Suprapubic skin (tissue), 3 donors: ENCODE measurements around the gene FADD.

Experiments
- CTCF ChIP-seq, 2 donors: fragments of 200-600 bp in 1 of 2; fragments of 450-650 bp in 1 of 2; sonication (generic) in 1 of 2; IDR thresholded peaks; one replicate each; pipeline ENCODE4 v1.5.1; 2016 to 2019; ENCODE audit warnings: antibody characterized with exemption in 2 of 2, mild to moderate bottlenecking in 1 of 2, moderate library complexity in 1 of 2
- EP300 ChIP-seq: sonication (generic); formaldehyde crosslinking; IDR thresholded peaks from one replicate; pipeline ENCODE4 v1.6.1; 2017; ENCODE audit warnings: antibody characterized with exemption
- POLR2A ChIP-seq, 2 donors: fragments of 450-650 bp; IDR thresholded peaks; one replicate each; pipeline ENCODE4 v1.6.1; 2017; ENCODE audit warnings: antibody characterized with exemption in 2 of 2, mild to moderate bottlenecking in 2 of 2, moderate library complexity in 2 of 2

DNA sequence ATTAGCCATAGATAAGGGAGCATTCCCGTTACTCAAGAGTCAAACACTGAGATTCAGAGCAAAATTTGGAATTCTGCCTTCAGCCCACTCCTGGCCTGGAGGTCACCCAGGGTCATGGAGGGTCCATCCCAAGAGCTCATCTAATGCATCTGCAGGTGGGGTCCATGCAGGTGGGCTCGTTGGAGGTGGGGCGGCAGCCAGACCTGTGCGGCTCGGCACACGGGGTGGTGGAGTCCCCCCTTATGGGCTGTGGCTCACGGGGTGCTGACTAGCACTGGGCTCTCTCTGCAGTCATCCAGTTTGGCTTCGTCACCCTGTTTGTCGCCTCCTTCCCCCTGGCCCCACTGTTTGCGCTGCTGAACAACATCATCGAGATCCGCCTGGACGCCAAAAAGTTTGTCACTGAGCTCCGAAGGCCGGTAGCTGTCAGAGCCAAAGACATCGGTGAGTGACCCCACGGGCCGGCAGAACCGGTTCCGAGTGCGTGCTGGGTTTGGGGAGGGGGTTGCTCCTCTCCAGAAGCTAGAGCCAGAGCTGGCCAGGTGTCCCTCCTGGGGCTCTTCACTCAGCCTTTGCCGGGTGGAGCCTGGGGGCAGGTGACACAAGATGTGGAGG, 32.4 kb upstream of the FADD start:
- TF ChIP-seq CTCF (IDR thresholded peaks at IDR 0.05) (no peak), POLR2A (IDR thresholded peaks at IDR 0.05) (no peak), EP300 (no peak)
